ENCODE measurements around the gene TUBA1B. TPM values are rescaled to one million over a fixed set of nuclear protein-coding genes. Genes with fewer than 3 reads are reported as not detected.
"Not testable (repeated sequence)": the region's sequence is repeated elsewhere in the genome, so short reads cannot be mapped to it uniquely, and the experiment has no call there.

Gene TUBA1B
- total RNA-seq, 4 donors from 2014 or later = 124 to 1,632 (median 402) TPM

DNA sequence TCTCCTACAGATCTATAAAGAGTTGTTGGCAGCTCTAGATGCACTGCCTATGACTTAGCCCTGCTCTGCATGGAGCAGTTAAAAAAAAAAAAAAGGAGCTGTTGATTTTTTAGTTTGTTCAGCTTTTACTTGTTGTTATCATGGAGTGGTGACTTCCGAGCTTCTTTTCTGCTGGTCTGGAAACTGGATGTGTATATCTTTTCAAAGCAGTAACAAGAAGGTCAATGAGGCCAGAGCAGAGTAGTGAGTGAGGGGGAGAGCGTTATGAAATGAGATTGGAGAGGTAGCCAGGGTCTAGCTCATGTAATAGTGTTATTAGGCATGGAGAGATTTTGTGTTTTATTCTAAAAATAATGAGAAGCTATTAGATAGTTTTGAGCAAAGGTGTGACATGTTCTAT lies 13.2 kb upstream of the TUBA1B start:
- no peaks in the 10 kb centered on the region for H3K36me3 ChIP-seq
- in situ Hi-C loops (cut with MboI; ENCODE audit: low sequenced_read_pairs in 4 of 4) (no loop called here), intact Hi-C loops (cut with DNase I; ENCODE audit: low total_unique reads) (no loop called here)
- no peak overlapping the region for H3K27ac ChIP-seq
- H3K4me3 ChIP-seq = no peak overlapping the region
- H3K27me3 ChIP-seq = no peaks in the 10 kb centered on the region
- TF ChIP-seq POLR2A (IDR thresholded peaks at IDR 0.05) = no peak
- no peak for TF ChIP-seq CTCF (IDR thresholded peaks at IDR 0.05 in 4 of 5, conservative IDR thresholded peaks at IDR 0.05 in 1 of 5)
- no peaks in the 10 kb centered on the region for H3K4me1 ChIP-seq
- no peak for DNase-seq
- H3K9me3 ChIP-seq = no peaks in the 10 kb centered on the region
- no peak for ATAC-seq

- H3K4me1 ChIP-seq = no peaks in the 10 kb centered on the region
- H3K27me3 ChIP-seq = no peaks in the 10 kb centered on the region
- no peak for ATAC-seq
- H3K27ac ChIP-seq = no peak overlapping the region
- no peak for TF ChIP-seq CTCF (IDR thresholded peaks at IDR 0.05 in 4 of 5, conservative IDR thresholded peaks at IDR 0.05 in 1 of 5)
- TF ChIP-seq POLR2A (IDR thresholded peaks at IDR 0.05) = no peak
- no peaks in the 10 kb centered on the region for H3K36me3 ChIP-seq
- no peaks in the 10 kb centered on the region for H3K9me3 ChIP-seq
- no peak overlapping the region for H3K4me3 ChIP-seq
- in situ Hi-C loops (cut with MboI; ENCODE audit: low sequenced_read_pairs in 4 of 4) (no loop called here), intact Hi-C loops (cut with DNase I; ENCODE audit: low total_unique reads) (no loop called here)
- no peak for DNase-seq
These were observed 7.8 kb upstream of the TUBA1B start for GRCh38 chr12:49138999-49139398.

GRCh38 chr12:49138587-49138986 lies 7.4 kb upstream of the TUBA1B start:
- Histone ChIP-seq H3K4me3 (no peak overlapping the region), H3K36me3 (no peaks in the 10 kb centered on the region), H3K9me3 (no peaks in the 10 kb centered on the region), H3K27me3 (no peaks in the 10 kb centered on the region), H3K4me1 (peaks cover 0 to 2% of the 10 kb centered on the region in 2 donors), H3K27ac (no peak overlapping the region)
- DNase-seq (no peak), ATAC-seq (no peak)
- in situ Hi-C loops (cut with MboI; ENCODE audit: low sequenced_read_pairs in 4 of 4) (no loop called here), intact Hi-C loops (cut with DNase I; ENCODE audit: low total_unique reads) (no loop called here)
- TF ChIP-seq POLR2A (IDR thresholded peaks at IDR 0.05) (no peak), CTCF (IDR thresholded peaks at IDR 0.05 in 4 of 5, conservative IDR thresholded peaks at IDR 0.05 in 1 of 5) (no peak)

DNA sequence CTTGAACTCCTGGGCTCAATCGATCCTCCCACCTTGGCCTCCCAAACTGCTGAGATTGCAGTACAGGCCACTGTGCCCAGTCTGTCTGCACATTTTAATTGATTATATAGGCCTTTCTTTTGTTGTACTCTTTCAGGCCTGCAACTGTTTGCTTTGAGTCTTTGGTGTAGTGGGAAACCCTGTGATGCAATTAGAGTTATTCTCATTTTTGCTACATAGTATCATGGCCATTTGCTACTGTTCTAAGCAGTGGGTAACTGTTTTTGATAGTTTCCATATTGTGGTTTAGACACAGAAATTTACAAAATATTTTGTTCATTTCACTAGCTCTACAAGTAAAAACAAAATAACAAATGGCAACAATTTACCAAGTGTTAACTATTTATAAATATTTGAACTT lies 6.3 kb upstream of the TUBA1B start:
- Histone ChIP-seq H3K9me3 (no peaks in the 10 kb centered on the region), H3K27me3 (no peaks in the 10 kb centered on the region), H3K36me3 (no peaks in the 10 kb centered on the region), H3K4me3 (no peak overlapping the region), H3K4me1 (peaks cover 7 to 10% of the 10 kb centered on the region in 2 donors), H3K27ac (no peak overlapping the region)
- intact Hi-C loops (cut with DNase I; ENCODE audit: low total_unique reads) (no loop called here), in situ Hi-C loops (cut with MboI; ENCODE audit: low sequenced_read_pairs in 4 of 4) (no loop called here)
- TF ChIP-seq CTCF (IDR thresholded peaks at IDR 0.05 in 4 of 5, conservative IDR thresholded peaks at IDR 0.05 in 1 of 5) (no peak), POLR2A (IDR thresholded peaks at IDR 0.05) (no peak)
- ATAC-seq = no peak
- no peak for DNase-seq

- intact Hi-C loops (cut with DNase I; ENCODE audit: low total_unique reads) = not testable (repeated sequence)
These were observed 5.8 kb upstream of the TUBA1B start for GRCh38 chr12:49136997-49137396.

More at GRCh38 chr12:49136997-49137396, 5.8 kb upstream of the TUBA1B start:
- H3K9me3 ChIP-seq; DNase-seq; H3K27ac ChIP-seq; ATAC-seq; H3K36me3 ChIP-seq; H3K27me3 ChIP-seq; in situ Hi-C loops (cut with MboI; ENCODE audit: low sequenced_read_pairs in 4 of 4); H3K4me3 ChIP-seq: not testable (repeated sequence)
- peaks cover 9 to 13% of the 10 kb centered on the region in 2 donors for H3K4me1 ChIP-seq

All from gastrocnemius medialis (tissue), 4 donors.